ENCODE results near the gene SKI.

SKI gene

GRCh38 chr1:2215329-2215728 is 12.8 kb upstream of the SKI start:
- Mint-ChIP-seq H3K4me1 (peaks cover 20% of the 10 kb centered on the region), H3K9me3 (peaks cover 9% of the 10 kb centered on the region), H3K27me3 (ENCODE audit: low read depth, poor library complexity) (peaks cover 4% of the 10 kb centered on the region), H3K36me3 (ENCODE audit: low read depth) (no peaks in the 10 kb centered on the region), H3K4me3 (no peak overlapping the region), H3K27ac (no peak overlapping the region)
- TF ChIP-seq, protein P1, sequence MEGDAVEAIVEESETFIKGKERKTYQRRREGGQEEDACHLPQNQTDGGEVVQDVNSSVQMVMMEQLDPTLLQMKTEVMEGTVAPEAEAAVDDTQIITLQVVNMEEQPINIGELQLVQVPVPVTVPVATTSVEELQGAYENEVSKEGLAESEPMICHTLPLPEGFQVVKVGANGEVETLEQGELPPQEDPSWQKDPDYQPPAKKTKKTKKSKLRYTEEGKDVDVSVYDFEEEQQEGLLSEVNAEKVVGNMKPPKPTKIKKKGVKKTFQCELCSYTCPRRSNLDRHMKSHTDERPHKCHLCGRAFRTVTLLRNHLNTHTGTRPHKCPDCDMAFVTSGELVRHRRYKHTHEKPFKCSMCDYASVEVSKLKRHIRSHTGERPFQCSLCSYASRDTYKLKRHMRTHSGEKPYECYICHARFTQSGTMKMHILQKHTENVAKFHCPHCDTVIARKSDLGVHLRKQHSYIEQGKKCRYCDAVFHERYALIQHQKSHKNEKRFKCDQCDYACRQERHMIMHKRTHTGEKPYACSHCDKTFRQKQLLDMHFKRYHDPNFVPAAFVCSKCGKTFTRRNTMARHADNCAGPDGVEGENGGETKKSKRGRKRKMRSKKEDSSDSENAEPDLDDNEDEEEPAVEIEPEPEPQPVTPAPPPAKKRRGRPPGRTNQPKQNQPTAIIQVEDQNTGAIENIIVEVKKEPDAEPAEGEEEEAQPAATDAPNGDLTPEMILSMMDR (IDR thresholded peaks at IDR 0.05), result no peak
- no peak for DNase-seq

DNA sequence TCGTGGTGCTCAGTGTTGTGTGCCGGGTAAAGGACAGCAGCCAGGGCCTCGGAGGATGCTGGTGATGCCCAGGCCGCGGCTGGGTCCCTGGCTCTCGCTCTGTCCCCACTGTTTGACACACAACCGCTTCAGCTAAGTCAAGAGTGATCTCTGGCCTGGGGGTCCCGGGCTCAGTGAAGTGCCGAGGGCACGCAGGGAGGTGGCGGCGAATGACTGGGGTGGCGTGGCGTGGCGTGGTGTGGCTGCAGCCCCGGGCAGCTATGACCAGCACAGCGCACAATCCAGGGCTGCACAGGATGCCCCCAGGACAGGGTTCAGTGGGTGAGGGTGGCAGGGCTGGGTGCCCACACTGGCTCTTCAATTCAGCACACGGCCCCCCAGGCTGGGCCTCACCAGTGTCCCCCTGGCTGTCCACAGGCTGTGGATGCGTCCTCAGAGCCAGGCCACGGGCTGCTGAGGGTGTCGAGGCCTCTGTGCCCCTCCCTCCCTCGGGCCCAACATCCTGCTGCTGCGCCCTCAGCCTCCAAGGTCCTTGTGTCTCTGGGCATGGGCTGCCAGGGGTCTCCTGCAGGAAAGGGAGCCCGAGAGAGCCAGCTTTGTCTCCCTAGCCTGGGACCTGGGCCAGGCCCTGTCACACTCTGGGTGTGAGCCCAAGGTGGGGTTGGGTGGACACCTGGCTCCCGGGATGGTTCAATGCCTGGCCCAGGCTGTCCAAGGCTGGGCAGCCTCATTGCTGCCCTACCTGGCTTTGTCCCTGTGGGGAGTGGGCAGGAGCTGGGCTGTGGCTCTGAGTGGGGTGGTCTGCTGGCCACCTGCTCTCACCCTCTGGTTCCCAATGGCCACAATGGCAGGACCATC is 12.0 kb upstream of the SKI start:
- no peak overlapping the region for H3K27ac Mint-ChIP-seq
- H3K36me3 Mint-ChIP-seq (ENCODE audit: low read depth), result no peaks in the 10 kb centered on the region
- H3K27me3 Mint-ChIP-seq (ENCODE audit: low read depth, poor library complexity), result peaks cover 4% of the 10 kb centered on the region
- no peak overlapping the region for H3K4me3 Mint-ChIP-seq
- TF ChIP-seq, protein P1 (IDR thresholded peaks at IDR 0.05), result no peak
- no peak for DNase-seq
- peaks cover 27% of the 10 kb centered on the region for H3K4me1 Mint-ChIP-seq
- H3K9me3 Mint-ChIP-seq, result peaks cover 9% of the 10 kb centered on the region

DNA sequence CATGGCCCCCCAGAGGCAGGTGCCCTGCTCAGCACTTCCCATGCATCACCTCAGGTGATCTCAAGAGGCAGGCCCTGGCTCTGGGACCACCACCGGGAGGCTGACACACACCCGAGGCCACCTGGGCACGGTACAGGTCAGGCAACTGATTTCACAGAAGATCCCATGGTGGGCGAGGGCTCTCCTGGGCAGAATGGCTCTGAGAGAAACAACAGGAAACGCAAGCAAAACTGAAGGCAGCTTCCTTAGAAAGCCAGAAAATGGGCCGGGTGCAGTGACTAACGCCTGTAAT is 11.4 kb upstream of the SKI start:
- H3K4me3 Mint-ChIP-seq, result no peak overlapping the region
- peaks cover 4% of the 10 kb centered on the region for H3K27me3 Mint-ChIP-seq (ENCODE audit: low read depth, poor library complexity)
- TF ChIP-seq, protein P1 (IDR thresholded peaks at IDR 0.05), result no peak
- H3K27ac Mint-ChIP-seq, result no peak overlapping the region
- no peaks in the 10 kb centered on the region for H3K36me3 Mint-ChIP-seq (ENCODE audit: low read depth)
- no peak for DNase-seq
- H3K9me3 Mint-ChIP-seq, result peaks cover 9% of the 10 kb centered on the region
- peaks cover 31% of the 10 kb centered on the region for H3K4me1 Mint-ChIP-seq

- Mint-ChIP-seq H3K36me3 (ENCODE audit: low read depth) (no peaks in the 10 kb centered on the region), H3K4me1 (peaks cover 20% of the 10 kb centered on the region), H3K9me3 (peaks cover 9% of the 10 kb centered on the region), H3K27me3 (ENCODE audit: low read depth, poor library complexity) (peaks cover 4% of the 10 kb centered on the region), H3K4me3 (no peak overlapping the region), H3K27ac (no peak overlapping the region)
- TF ChIP-seq, protein P1 (IDR thresholded peaks at IDR 0.05), result no peak
- DNase-seq, result no peak
Measured at GRCh38 chr1:2221271-2221670, 6.8 kb upstream of the SKI start.

- H3K36me3 Mint-ChIP-seq (ENCODE audit: low read depth), result no peaks in the 10 kb centered on the region
- TF ChIP-seq, protein P1 (IDR thresholded peaks at IDR 0.05), result no peak
- peaks cover 22% of the 10 kb centered on the region for H3K4me1 Mint-ChIP-seq
- H3K4me3 Mint-ChIP-seq, result no peak overlapping the region
- no peaks in the 10 kb centered on the region for H3K27me3 Mint-ChIP-seq (ENCODE audit: low read depth, poor library complexity)
- no peak overlapping the region for H3K27ac Mint-ChIP-seq
- H3K9me3 Mint-ChIP-seq, result peaks cover 3% of the 10 kb centered on the region
- DNase-seq, result no peak
Measured at GRCh38 chr1:2224170-2224584, 3.9 kb upstream of the SKI start.

Data from nephron progenitor cell (in vitro differentiated cells).